Astrocyte of the hippocampus (primary cell): ENCODE results near the gene PODXL.
"Not testable (repeated sequence)": the region's sequence is repeated elsewhere in the genome, so short reads cannot be mapped to it uniquely, and the experiment has no call there.

Experiments
- DNase-seq: peaks from one replicate; pipeline ENCODE4 v3.0.0; 2011; ENCODE audit warnings: low read depth, low spot score

PODXL gene

GRCh38 chr7:131538071-131538812, 18.2 kb downstream of the PODXL start:
- DNase-seq, result peak; percentile 80

GRCh38 chr7:131537571-131537978, 18.9 kb downstream of the PODXL start:
- no peak for DNase-seq

- no peak for DNase-seq
These were observed 20.0 kb downstream of the PODXL start for GRCh38 chr7:131536361-131536849.

- DNase-seq, result no peak
These were observed 22.6 kb downstream of the PODXL start for GRCh38 chr7:131533566-131534561.

GRCh38 chr7:131533151-131533559, 23.3 kb downstream of the PODXL start:
- DNase-seq, result no peak

GRCh38 chr7:131532570-131533091, 23.8 kb downstream of the PODXL start:
- no peak for DNase-seq

GRCh38 chr7:131530137-131530536, 26.3 kb downstream of the PODXL start:
- no peak for DNase-seq

GRCh38 chr7:131529617-131530016, 26.8 kb downstream of the PODXL start:
- DNase-seq, result no peak

GRCh38 chr7:131529179-131529578, 27.2 kb downstream of the PODXL start:
- no peak for DNase-seq

- DNase-seq, result no peak
These were observed 29.0 kb downstream of the PODXL start for GRCh38 chr7:131527456-131527855.

- no peak for DNase-seq
These were observed 30.6 kb downstream of the PODXL start for GRCh38 chr7:131525820-131526219.

GRCh38 chr7:131524703-131525102, 31.7 kb downstream of the PODXL start:
- DNase-seq, result no peak

GRCh38 chr7:131524115-131524514, 32.3 kb downstream of the PODXL start:
- no peak for DNase-seq

GRCh38 chr7:131522325-131522930, 34.0 kb downstream of the PODXL start:
- no peak for DNase-seq

GRCh38 chr7:131521651-131522163, 34.7 kb downstream of the PODXL start:
- DNase-seq, result peak; percentile 62

- no peak for DNase-seq
These were observed 37.8 kb downstream of the PODXL start for GRCh38 chr7:131518626-131519025.

- no peak for DNase-seq
These were observed 39.1 kb downstream of the PODXL start for GRCh38 chr7:131517218-131517923.

GRCh38 chr7:131515471-131515870, 41.0 kb downstream of the PODXL start:
- not testable (repeated sequence) for DNase-seq

- DNase-seq, result peak; percentile 94
These were observed 43.0 kb downstream of the PODXL start for GRCh38 chr7:131513245-131514061.
